ENCODE results near the gene CDC26.
"Not testable (repeated sequence)": the region's sequence is repeated elsewhere in the genome, so short reads cannot be mapped to it uniquely, and the experiment has no call there.

CDC26 gene

DNA sequence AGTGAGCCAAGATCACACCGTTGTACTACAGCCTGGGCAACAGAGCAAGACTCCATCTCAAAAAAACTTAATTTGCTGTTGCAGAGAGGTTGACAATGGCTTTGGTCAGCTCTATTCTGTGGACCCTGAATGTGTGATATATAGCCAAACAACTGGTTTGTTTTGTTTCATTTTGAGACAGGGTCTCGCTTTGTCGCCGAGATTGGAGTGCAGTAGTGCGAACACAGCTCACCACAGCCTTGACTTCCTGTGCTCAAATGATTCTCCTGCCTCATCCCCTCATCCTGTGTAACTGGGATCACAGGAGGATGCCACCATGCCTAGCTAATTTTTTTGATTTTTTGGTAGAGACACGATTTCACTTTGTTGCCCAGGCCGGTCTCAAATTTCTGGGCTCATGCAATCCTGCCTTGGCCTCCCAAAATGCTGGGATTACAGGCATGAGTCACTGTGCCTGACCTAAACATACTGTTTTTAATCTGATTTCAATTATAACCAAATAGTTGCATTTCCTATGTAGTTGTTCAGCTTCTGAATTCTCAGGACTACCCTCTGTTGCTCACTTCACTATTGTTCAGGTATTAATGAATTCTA lies 18.0 kb upstream of the CDC26 start:
- DNase-seq: no peak

DNA sequence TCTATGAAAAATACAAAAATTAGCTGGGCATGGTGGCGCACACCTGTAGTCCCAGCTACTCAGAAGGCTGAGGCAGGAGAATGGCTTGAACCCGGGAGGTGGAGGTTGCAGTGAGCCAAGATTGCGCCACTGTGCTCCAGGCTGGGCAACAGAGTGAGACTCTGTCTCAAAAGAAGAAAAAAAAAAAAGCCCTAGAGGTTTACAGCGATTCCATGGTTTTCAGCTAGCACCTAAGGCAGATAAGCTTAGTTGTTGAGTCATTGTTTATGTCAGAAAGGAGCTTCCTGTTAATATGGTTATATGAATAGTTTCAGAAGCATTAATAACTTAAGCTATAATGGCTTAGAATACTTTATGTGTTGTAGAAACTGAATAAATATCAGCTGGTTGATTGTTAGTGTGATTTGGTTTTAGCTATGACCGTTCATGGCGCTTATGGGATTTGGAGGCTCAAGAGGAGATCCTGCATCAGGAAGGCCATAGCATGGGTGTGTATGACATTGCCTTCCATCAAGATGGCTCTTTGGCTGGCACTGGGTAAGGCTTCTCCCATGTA lies 14.8 kb upstream of the CDC26 start:
- no peak for DNase-seq

DNA sequence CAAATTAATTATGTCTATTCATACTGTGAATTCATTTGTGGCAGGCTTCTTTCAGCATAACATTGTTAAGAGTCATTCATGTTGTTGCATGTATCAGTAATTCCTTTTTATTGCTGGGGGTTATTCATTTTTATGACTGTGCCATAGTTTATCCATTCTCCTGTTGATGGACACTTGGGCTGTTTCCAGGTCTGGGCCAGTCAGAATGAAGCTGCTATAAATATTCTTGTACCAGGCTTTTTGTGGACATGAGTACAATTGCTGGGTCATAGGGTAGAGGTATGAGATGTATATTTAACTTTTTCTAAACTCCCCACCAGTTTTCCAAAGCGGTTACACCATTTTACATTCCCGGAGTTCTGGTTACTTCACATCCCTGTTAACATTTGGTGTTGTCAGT lies 13.7 kb upstream of the CDC26 start:
- no peak for DNase-seq

DNA sequence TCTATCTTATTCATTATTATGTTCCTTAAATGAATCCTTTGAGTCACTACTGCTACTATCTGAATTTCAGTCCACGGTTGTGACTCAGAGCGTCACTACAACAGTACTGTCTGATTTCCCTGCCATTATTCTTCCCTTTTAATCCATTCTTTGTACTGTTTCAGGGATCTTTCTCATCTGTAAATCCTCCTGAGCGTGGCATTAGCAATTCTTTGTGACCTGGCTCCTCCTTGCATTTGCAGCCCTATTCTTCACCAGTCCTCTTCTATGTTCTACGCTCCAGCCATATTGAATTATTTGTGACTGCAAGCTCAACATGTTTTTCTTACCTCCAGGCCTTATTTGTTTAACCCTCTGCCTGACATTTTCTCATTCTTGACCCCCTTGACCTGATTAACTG lies 6.0 kb upstream of the CDC26 start:
- DNase-seq: no peak

DNA sequence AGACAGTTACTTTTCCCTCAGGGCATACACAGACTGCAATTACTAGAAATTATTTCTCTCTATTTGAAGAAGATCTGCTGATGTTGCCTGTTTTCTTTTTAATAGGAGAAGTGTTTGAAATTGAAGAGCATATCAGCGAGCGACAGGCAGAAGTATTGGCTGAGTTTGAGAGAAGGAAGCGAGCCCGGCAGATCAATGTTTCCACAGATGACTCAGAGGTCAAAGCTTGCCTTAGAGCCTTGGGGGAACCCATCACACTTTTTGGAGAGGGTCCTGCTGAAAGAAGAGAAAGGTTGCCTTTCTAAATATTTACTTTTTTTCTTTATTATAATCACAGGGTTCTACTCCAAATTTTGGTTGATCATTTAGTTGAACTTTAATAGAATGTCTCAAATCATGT lies 3.5 kb upstream of the CDC26 start:
- no peak for DNase-seq

DNA sequence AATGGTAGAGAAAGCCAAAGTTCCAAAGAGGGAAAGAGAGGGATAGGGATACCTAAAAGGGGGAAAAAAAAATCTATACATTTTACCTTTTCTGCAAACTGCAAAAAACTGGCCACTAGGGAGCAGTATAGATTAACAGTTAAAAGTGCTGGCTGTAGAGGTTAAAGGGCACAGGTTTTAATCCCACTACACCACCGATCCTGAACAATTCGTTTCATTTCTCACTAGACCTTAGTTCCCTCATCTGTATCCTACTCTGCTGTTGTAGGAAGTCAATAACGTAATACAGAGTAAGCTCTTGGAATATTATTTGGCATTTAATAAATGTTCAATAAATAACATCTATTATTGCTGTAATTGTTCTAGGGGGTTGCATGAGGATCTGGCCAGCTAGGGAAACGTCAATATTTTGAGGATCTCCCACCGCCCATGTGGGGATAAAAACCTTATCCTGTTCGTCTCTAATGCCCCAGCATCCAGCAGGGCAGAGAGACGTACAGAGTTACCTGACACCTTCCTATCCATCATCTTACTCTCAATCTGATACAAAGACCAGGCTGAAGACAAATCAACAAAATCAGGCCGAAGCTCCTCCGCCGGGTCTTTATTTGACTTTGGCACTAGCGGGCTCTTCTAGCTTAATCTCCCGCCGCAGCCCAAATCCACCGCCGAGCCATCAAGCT lies 757 bp downstream of the CDC26 start:
- peak in 2 of 14 donors; percentile 15 to 48 for DNase-seq

DNA sequence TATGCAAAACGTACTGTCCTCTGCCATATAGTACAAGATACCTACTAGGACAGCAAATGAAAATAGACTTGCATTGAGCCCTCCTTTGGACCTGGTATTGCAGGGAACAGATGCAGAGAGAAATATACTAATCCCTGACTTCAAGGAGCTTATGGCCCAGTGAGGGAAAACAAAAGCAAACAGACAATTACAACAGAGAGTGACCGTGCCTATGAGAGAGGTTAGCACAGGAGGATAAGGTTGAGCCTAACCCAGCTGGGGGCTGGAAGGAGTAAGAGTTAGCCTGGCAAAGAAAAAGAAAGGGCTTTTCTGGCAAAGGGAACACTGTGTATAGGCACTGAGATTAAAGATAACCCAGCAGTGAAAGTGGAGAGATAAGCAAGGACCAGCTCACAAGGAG lies 5.5 kb downstream of the CDC26 start:
- DNase-seq: no peak

DNA sequence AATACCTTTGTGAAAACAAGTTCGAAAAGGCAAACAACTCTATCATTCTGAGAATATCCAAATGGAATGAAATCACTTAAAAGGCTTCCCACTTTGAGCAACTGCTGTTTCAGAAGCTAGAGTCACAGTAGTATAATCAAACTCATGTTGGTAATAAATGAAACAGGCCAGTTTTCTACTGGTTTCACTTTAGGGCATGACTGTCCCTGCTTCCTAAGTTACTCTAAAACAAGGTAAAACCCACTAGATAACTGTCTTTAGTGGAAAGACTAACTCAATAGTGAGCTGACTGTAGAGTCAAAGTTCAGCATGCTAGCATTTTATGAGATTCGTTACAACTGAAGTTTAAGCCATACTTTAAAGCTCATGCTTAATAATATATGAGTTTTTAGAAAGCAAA lies 6.0 kb downstream of the CDC26 start:
- DNase-seq: no peak

DNA sequence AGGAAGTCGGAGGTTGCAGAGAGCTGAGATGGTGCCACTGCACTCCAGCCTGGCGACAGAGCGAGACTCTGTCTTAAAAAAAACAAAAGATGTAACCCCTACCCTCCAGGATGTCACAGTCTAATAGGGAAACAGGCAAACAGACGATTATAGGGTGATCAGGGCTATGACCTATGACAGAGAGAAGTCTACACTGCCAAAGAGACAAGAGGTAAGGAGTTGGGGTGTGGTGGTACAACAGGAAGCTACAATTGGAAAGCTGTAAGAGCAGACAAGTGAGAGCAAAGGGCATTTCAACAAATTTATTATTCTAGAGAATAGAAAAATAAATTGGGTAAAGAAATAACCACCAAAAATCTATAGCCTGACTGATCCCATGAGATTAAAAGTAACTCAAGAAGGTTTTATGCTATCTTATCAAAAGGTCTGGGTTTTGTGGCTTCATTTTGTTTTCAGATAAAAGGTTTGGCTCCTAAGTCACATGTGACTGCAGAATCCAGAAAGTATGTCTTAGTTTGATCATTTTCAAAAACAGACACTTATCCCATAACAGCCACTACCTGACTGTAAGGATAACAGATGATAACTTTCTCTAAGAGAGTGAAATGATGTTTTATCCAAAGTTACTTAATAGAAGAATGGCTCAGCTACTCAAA lies 7.3 kb downstream of the CDC26 start:
- DNase-seq: no peak

DNA sequence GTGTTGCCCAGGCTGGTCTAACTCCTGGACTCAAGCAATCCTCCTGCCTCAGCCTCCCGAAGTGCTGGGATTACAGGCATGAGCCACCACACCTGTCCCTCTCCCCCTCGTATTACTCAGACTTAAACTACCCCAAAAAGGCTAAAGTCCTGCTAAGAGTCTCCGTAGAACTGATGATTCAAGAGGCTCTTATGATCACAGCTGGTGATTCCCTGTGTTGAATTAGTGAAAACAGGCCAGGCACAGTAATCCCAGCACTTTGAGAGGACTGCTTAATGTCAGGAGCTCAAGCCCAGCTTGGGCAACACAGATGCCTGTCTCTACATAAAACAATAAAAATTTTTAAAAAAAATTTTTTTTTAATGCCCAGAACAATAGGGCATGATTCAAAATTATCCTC lies 9.2 kb downstream of the CDC26 start:
- DNase-seq: no peak

DNA sequence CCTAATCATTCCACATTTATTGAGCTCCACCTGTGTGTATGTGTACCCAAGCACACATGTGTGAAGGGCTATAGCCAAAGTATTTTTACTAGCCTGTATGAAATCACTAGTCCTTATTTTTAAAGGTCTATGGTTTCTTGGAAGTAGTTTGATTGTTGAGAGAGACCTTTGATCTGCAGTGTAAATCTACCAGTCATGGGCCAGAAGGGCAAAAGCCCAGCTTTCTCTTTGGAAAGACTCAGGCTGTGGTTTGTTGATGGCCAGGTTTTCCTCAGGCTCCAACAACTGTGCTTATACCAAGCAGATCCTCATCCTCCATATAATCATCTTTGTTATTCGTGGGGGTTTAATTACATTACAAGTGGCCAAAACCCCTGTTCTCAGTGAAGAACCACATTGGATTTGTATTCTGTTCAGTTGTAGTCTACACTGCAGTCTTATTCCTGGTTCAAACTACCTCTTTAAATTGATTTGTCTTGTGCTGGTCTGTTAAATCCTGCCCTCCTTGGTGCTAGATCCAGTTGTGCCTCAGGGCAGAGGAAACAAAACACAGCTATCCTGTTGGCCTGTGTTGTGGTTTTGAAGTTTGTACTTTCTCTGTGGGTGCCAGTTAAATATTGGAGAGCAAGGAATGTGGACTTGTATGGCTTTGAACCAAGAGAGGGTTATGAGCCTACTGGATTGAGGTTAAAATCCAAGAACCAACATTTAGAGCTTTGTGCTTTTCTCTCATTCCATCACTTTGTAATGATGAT lies 13.3 kb downstream of the CDC26 start:
- DNase-seq: no peak

DNA sequence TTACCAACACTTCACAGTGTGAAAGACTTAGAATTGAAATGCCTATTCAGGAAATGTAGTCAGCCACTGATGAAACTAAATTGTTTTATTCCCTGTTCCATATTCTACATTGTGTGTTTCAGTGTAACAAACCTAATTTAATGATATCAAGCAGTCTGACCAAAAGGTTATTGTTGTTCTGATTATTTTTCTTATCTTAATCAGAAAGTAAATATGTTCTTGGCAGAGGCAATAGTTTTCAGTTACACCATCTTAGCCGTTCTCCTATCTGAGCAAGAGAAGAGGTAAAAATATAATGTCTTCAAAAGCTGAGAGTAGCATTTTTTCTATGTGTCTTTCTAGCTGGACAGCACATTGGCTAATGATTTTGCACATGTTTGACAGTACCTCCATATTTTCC lies 17.1 kb downstream of the CDC26 start:
- no peak for DNase-seq

DNA sequence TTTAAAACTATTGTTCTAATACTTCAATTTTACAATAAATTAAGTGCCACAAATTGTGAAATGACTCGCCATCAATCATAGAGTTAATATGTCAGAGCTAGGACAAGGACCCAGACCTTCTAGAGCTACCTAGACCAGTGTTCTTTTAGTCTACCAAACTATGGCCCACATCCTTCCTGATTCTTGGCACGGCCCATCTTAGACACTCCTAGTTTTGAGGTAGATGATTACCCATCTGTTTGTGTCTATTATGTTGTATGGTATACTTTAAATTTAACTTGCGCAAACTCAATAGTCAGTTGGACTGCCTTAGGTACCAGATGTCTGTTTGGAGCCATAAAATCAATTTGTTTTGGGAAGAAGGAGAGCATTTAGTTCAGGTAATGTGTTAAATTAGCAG lies 17.5 kb downstream of the CDC26 start:
- no peak for DNase-seq

DNA sequence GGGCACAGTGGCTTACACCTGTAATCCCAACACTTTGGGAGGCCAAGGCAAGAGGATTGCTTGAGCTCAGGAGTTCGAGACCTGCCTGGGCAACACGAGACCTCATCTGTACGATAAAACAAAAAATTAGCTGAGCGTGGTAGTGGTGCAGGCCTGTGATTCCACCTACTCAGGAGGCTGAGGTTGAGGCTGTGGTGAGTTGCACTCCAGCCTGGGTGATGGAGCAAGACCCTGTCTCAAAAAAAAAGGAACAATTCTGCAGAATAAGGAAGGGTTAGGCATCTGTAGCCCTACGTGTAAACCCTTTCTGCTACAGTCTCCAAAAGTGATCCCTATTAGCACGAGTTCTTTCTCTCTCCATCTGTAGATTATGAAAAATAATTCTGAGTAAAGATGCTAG lies 19.9 kb downstream of the CDC26 start:
- no peak for DNase-seq

DNA sequence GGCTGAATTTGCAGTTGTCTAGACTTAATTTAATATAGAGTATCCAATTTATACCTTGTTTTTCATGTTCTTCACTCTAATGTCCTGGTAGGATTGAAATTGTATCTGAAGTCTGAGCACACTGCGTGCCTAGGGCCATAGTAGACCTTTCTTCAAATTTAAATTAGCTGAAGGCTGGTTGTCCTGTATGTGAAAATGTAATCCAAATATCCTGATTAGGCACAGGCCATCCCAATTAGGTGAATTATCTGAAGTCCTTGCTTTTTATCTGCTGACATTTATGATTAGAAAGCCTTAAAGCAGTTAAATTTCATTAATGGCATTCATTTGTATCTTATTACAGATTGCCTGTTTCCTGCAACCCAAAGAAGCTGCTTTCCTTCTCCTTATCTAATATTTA lies 20.4 kb downstream of the CDC26 start:
- no peak for DNase-seq

DNA sequence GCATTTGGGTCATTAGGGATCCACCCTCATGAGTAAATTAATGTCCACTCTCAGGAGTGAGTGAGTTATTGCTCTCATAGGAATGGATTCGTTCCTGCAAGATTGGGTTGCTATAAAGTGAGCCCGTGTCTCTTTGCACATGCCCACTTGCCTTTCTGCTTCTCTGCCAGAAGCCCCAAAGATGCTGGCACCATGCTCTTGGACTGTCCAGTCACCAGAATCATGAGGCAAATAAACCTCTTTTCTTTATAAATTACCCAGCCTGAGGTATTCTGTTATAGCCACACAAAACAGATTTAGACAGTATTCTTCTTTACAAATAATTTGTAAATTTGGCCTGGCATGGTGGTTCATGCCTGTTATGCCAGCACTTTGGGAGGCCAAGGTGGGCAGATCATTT lies 24.6 kb downstream of the CDC26 start:
- no peak for DNase-seq

DNA sequence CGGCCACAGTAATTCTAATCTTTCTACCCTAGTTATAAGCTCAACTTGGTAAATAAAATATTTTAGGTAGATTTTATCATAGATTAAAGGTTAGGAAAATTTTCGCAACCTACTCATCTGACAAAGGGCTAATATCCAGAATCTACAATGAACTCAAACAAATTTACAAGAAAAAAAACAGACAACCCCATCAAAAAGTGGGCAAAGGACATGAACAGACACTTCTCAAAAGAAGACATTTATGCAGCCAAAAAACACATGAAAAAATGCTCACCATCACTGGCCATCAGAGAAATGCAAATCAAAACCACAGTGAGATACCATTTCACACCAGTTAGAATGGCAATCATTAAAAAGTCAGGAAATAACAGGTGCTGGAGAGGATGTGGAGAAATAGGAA lies 25.7 kb downstream of the CDC26 start:
- not testable (repeated sequence) for DNase-seq

DNA sequence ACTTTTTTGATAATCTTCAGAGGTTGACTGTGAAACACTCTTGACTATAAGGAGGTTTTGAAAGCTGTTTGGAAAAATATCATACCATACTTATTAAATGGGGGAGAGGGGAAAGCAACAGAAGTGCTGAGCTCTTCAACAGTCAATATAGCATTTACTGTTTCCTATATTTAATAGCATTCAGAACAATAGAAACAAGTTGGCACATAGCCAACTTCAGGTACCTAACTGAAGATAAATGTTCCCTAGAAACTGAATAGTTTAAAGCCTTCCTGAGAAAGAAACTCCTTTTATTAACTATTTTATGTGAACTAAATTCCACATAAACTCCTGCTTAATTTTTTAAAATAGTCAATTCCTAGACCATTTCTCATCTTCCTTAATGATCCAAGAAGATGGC lies 27.7 kb downstream of the CDC26 start:
- no peak for DNase-seq

DNA sequence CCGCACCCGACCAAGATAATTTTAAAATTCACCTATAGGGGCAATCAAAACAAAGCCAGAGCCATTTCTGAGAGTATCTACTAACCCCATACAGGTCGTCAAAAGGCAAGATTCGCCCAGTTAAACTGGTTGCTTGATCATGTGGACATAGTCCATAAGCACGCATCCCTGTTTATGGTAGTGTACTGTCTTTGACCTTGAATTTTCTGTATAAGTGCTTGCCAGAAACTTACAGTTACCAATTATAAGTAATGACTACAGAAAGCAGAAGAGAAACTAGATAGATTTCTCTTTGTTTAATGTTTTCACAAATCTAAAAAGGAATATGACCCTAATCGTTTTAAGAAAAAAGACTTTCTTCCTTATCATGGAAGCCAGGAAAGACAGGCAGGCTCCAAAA lies 28.4 kb downstream of the CDC26 start:
- DNase-seq: no peak

DNA sequence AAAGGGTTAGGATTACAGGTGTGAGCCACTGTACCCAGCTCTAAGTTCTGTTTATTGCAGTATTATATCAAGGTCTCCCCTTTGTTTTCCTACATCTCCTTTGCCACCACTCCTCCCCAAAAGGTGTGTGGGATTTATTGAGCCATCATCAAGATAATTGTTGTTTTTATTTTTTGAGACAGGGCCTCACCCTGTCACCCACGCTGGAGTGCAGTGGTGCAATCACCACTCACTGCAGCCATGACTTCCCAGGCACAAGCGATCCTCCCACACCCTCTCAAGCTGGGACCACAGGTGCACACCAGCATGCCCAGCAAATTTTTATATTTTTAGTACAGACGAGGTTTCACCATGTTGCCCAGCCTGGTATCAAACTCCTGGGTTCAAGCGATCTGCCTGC lies 29.5 kb downstream of the CDC26 start:
- no peak for DNase-seq

DNA sequence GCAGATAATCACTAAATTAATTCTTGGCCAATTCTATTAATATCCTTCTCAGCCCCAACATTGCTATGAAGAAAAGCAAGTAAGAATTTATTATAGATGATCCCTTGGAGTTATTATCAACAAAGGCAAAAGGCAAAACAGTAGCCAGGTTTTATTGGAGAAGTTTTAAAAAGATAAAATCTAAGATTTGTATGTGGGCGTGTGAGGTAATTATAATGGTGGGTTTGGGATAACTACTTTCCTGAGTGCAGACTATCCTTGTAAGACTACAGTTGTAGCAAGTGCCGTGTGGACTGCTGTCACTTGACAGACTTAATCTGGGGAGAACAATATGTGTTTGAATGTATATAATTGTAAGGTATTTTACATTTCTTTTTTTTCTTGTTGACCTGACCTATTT lies 30.8 kb downstream of the CDC26 start:
- no peak for DNase-seq

DNA sequence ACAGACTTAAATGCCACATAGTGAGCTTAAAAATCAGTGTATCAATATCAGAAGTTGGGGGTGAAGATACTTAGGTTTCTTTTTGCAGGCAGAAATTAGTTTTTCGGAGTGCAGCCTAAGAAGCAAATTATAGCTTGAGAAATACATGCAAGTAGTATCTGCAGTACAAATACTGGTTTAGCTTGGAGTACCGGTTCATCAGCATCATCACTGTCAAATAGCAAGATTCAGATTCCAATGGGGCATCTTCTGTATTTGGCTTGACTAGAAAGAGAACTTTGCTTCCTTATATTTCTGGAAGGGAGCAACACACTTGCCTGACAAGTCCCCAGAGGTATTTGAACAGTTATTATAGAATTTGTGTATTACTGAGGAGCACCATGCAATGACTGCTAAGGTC lies 34.2 kb downstream of the CDC26 start:
- DNase-seq: no peak

DNA sequence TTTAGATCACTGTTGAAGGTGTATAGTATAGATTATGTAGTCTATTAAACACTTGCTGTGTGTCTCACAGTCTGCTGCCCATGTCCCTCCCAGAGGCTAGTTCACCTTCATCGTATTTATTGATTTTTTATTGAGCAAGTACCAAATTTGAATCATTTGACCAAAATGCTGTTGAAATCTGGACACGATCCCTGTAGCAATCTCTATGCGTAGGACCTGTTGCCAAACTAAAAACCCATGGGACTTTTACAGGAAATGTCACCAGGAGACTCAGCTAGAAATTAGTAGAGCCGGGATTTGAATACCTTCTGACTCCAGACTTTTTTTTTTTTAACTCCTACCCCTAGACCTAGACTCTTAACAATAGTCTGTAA lies 36.5 kb downstream of the CDC26 start:
- no peak for DNase-seq
